22Rv1 (cell line): ENCODE results near the gene RNF214.

Experiments used
- H3K27ac ChIP-seq: fragments of 450-650 bp; 2 replicates; pipeline ENCODE4 v1.5.1; 2017
- CTCF ChIP-seq: fragments of 450-650 bp; IDR thresholded peaks from 2 replicates; pipeline ENCODE4 v1.5.1; 2017; ENCODE audit warnings: mild to moderate bottlenecking
- ZFX ChIP-seq: fragments of 450-650 bp; IDR thresholded peaks from 2 replicates; pipeline ENCODE4 v1.6.1; 2017; ENCODE audit warnings: antibody characterized with exemption, borderline replicate concordance

Gene RNF214

DNA sequence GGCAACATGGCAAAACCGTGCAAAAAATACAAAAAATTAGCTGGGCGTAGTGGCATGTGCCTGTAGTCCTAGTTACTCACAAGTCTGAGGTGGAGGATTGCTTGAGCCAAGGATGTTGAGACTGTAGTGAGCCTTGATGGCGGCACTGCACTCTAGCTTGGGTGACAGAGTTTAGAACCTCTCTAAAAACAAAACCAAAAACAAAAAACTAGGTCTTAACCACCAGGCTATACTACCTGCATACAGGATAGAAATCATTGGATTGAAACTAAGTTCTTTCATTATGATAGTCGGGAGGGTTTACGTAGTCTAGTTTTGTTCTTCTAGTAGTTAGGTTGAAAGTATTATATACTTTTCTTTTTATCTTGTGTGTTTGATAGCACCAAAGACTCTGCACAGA, 5.8 kb downstream of the RNF214 start:
- TF ChIP-seq ZFX (no peak), CTCF (no peak)
- H3K27ac ChIP-seq, result no peak overlapping the region

DNA sequence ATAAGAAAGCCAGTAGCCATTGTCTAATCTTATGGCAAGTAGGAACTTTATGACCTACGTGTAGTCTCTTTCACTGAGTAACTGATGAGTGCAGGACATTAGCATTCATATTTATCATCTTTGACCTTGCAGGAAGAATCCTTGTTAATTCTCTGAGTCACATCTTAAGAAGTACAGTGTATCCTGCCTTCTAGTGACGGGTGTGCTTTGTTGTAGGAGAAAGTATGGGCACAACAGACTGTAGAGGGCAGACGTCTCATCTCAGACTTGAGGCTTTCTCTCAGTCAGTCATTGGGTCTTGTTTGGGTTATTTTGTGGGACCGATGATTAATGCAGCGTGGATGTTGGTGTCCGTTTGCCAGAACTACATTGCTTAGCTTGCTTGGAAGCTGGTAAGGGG, 6.8 kb downstream of the RNF214 start:
- H3K27ac ChIP-seq, result no peak overlapping the region
- TF ChIP-seq ZFX (no peak), CTCF (no peak)

- TF ChIP-seq ZFX (no peak), CTCF (no peak)
- no peak overlapping the region for H3K27ac ChIP-seq
These were observed 15.9 kb downstream of the RNF214 start for GRCh38 chr11:117248341-117248740.

GRCh38 chr11:117249571-117249970, 17.1 kb downstream of the RNF214 start:
- TF ChIP-seq CTCF (no peak), ZFX (no peak)

GRCh38 chr11:117251506-117251905, 19.0 kb downstream of the RNF214 start:
- TF ChIP-seq CTCF, result no peak
- no peak for TF ChIP-seq ZFX
- H3K27ac ChIP-seq, result no peak overlapping the region

More at GRCh38 chr11:117249571-117249970, 17.1 kb downstream of the RNF214 start:
- H3K27ac ChIP-seq, result no peak overlapping the region

DNA sequence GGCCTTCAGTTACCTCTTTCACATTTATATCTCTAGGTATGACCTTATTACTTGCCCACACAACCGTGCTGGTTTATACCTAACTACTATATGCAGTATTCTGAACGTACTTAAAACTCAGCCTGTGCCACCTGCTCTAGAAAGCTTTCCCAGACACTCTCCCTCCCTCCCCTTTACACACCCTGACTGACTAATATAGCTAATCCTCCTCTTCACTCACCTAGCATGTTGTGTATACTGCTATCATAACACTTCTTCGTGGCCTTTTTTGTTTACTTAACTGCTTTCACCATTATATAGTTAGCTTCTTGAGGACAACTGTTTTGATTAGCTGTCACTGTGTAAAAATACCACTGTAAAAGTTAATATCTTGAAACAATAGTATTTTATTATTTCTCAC, 23.5 kb downstream of the RNF214 start:
- no peak overlapping the region for H3K27ac ChIP-seq
- TF ChIP-seq CTCF, result no peak
- no peak for TF ChIP-seq ZFX

DNA sequence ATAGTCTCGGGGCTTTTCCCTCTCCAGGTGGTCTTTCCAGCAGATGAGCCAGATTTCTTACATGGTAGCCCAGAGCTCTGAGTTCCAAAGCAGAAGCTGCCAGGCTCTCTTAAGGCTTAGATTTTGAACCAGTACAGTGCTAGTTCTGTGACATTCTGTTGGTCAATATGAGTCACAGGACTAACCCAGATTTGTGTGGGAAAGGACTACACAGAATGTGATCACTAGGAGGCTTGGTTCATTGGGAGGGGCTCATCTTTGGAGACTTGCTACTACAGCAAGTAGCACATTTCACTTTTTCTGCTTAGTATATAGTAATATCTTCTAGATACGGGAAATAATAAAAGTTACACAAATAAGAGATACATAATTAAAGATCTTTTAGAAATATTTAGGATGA, 24.1 kb downstream of the RNF214 start:
- no peak for TF ChIP-seq ZFX
- TF ChIP-seq CTCF, result no peak
- no peak overlapping the region for H3K27ac ChIP-seq
